A549 (cell line): ENCODE data around the gene PLA2G4F. TPM values are rescaled to one million over a fixed set of nuclear protein-coding genes. Genes with fewer than 3 reads are reported as not detected.

ENCODE experiments used
- ATAC-seq, 2 experiments: fragments of 200-7000 bp in 1 of 2; fragments of >200 bp in 1 of 2; cut with Nextera tagmentation in 1 of 2; cut with Tn5 transposase in 1 of 2; 3 replicates each; pipeline versions ENCODE4 v1.8.0 to v1.9.1; 2018 to 2020; ENCODE audit warnings: mild to moderate bottlenecking in 1 of 2, moderate library complexity in 1 of 2
- CTCF ChIA-PET: fragments of 300-600 bp; sonication (Branson Sonifier 250); formaldehyde crosslinking; extraction: SDS; loops from one replicate; lab custom pipeline; 2021; ENCODE audit warnings: antibody characterized with exemption, inconsistent platforms; lab: Yijun Ruan, JAX
- POLR2A ChIA-PET: fragments of 350-600 bp; formaldehyde crosslinking; extraction: SDS; loops from one replicate; lab custom pipeline; 2021; ENCODE audit warnings: antibody characterized with exemption, inconsistent platforms; lab: Yijun Ruan, JAX
- DNase-seq, 2 experiments: peaks; one replicate each; pipeline versions ENCODE4 v3.0.0 to v3.0.0-alpha.2; 2011 to 2016; ENCODE audit warnings: low read depth in 1 of 2, low spot score in 1 of 2
- FAIRE-seq: peaks from 2 replicates; lab custom pipeline; 2011; peaks lifted over from hg19 to GRCh38; lab: Jason Lieb, UNC
- H3K27ac ChIP-seq, 2 experiments: fragments of >200 bp; sonication (Bioruptor Twin); formaldehyde crosslinking; 3 replicates each; pipeline ENCODE4 v1.5.1; 2016 to 2017
- H3K4me1 ChIP-seq: fragments of >200 bp; sonication (Bioruptor Twin); formaldehyde crosslinking; 3 replicates; pipeline ENCODE4 v1.6.1; 2016
- H3K4me2 ChIP-seq: fragments of >200 bp; sonication (Bioruptor Twin); formaldehyde crosslinking; 3 replicates; pipeline ENCODE4 v1.6.1; 2016
- H3K4me3 ChIP-seq: fragments of >200 bp; sonication (Bioruptor Twin); formaldehyde crosslinking; 3 replicates; pipeline ENCODE4 v1.5.1; 2016
- H3K9me3 ChIP-seq: fragments of >200 bp; sonication (Bioruptor Twin); formaldehyde crosslinking; 3 replicates; pipeline ENCODE4 v1.6.1; 2016
- CBX2 ChIP-seq: fragments of 200-600 bp; sonication (generic); IDR thresholded peaks from 2 replicates; pipeline ENCODE4 v1.6.1; 2016; ENCODE audit warnings: low read depth, mild to moderate bottlenecking, borderline replicate concordance
- CHD2 ChIP-seq: fragments of 150-350 bp; IDR thresholded peaks from 2 replicates; pipeline ENCODE4 v1.6.1; 2014; ENCODE audit warnings: low read length; ENCODE audit not compliant: partially characterized antibody
- EHF ChIP-seq: fragments of 250-450 bp; sonication (Bioruptor Pico); IDR thresholded peaks from 2 replicates; pipeline ENCODE4 v1.5.0; 2020; ENCODE audit warnings: mild to moderate bottlenecking
- EHMT2 ChIP-seq: fragments of 200-600 bp; sonication (generic); IDR thresholded peaks from 2 replicates; pipeline ENCODE4 v1.6.1; 2016; ENCODE audit warnings: antibody characterized with exemption, low read depth, mild to moderate bottlenecking, moderate library complexity
- FOSB ChIP-seq: fragments of 250-450 bp; sonication (Bioruptor Pico); IDR thresholded peaks from 2 replicates; pipeline ENCODE4 v1.5.0; 2020; ENCODE audit warnings: mild to moderate bottlenecking, moderate library complexity
- HDAC2 ChIP-seq: fragments of 200-600 bp; sonication (generic); IDR thresholded peaks from 2 replicates; pipeline ENCODE4 v1.6.1; 2016
- JUNB ChIP-seq: fragments of >200 bp; sonication (Bioruptor Twin); formaldehyde crosslinking; IDR thresholded peaks from 2 replicates; pipeline ENCODE4 v1.6.1; 2016
- KDM5A ChIP-seq: fragments of 200-600 bp; sonication (generic); IDR thresholded peaks from 2 replicates; pipeline ENCODE4 v1.6.1; 2016; ENCODE audit warnings: antibody characterized with exemption, mild to moderate bottlenecking
- NFE2L2 ChIP-seq: fragments of 150-350 bp; conservative IDR thresholded peaks from 2 replicates; pipeline ENCODE4 v1.6.1; 2014; ENCODE audit warnings: low read length
- POLR2AphosphoS2 ChIP-seq: conservative IDR thresholded peaks from 2 replicates; pipeline ENCODE4 v1.6.1; 2012; ENCODE audit warnings: low read length, improper control_type of control experiment, inconsistent platforms
- RCOR1 ChIP-seq: fragments of 150-350 bp; IDR thresholded peaks from 2 replicates; pipeline ENCODE4 v1.6.1; 2014; ENCODE audit warnings: antibody characterized with exemption, low read length, low read depth
- RNF2 ChIP-seq: fragments of 200-600 bp; sonication (generic); IDR thresholded peaks from 2 replicates; pipeline ENCODE4 v1.6.1; 2016; ENCODE audit warnings: low read depth, mild to moderate bottlenecking, antibody characterized with exemption, moderate library complexity, borderline replicate concordance
- SMC3 ChIP-seq: fragments of >200 bp; sonication (Bioruptor Twin); formaldehyde crosslinking; IDR thresholded peaks from 3 replicates; pipeline ENCODE4 v1.6.1; 2018; ENCODE audit warnings: inconsistent platforms
- SREBF2 ChIP-seq: fragments of 450-650 bp; IDR thresholded peaks from 2 replicates; pipeline ENCODE4 v1.6.1; 2014; ENCODE audit warnings: mild to moderate bottlenecking, moderate library complexity
- TP53 ChIP-seq: fragments of 250-450 bp; sonication (Bioruptor Pico); IDR thresholded peaks from 2 replicates; pipeline ENCODE4 v1.5.0; 2021; ENCODE audit warnings: mild to moderate bottlenecking, moderate library complexity
- ZNF302 ChIP-seq: fragments of 250-450 bp; sonication (Bioruptor Pico); IDR thresholded peaks from 2 replicates; pipeline ENCODE4 v1.9.0; 2021; ENCODE audit warnings: inconsistent platforms, mild to moderate bottlenecking, moderate library complexity
- ZSCAN20 ChIP-seq: fragments of 250-450 bp; sonication (Bioruptor Pico); IDR thresholded peaks from 2 replicates; pipeline ENCODE4 v1.8.0; 2022; ENCODE audit warnings: mild to moderate bottlenecking, moderate library complexity
- WGBS: methylation state at CpG from one replicate; pipeline ENCODE4 v1.1.6; 2017; ENCODE audit errors: missing lambda C conversion rate; 5-methylcytosine and 5-hydroxymethylcytosine counted together
- polyA plus RNA-seq, 4 experiments: library from polyadenylated mRNA; depleted of rRNA in 3 of 4; stranded (reverse); fragments of >200 nt; fragmentation: RNase III in 1 of 4; extraction: RNeasy Plus Mini Kit Qiagen cat#74134 plus additional on column Dnase treatment in 1 of 4; gene quantifications; 2 replicates in 3 of 4; 3 replicates in 1 of 4; pipeline ENCODE4 v1.2.3, GENCODE V29; 2011 to 2017
- TF ChIP-seq, protein P1 (sequence below): fragments of >200 bp; sonication (Bioruptor Twin); formaldehyde crosslinking; IDR thresholded peaks from 3 replicates; pipeline ENCODE4 v1.6.1; 2016
- TF ChIP-seq, protein P2 (sequence below): IDR thresholded peaks from 2 replicates; pipeline ENCODE4 v1.6.1; 2012
- TF ChIP-seq, protein P3 (sequence below): IDR thresholded peaks from 2 replicates; pipeline ENCODE4 v1.6.1; 2012; ENCODE audit warnings: low read depth, borderline replicate concordance
- TF ChIP-seq, protein P4 (sequence below): fragments of >200 bp; sonication (Bioruptor Twin); formaldehyde crosslinking; IDR thresholded peaks from 3 replicates; pipeline ENCODE4 v1.5.1; 2016
- TF ChIP-seq, protein P5 (sequence below): fragments of 450-650 bp; IDR thresholded peaks from 2 replicates; pipeline ENCODE4 v1.6.1; 2014; ENCODE audit warnings: antibody characterized with exemption
- TF ChIP-seq, protein P6 (sequence below): fragments of 200-600 bp; sonication (generic); IDR thresholded peaks from 2 replicates; pipeline ENCODE4 v1.6.1; 2016; ENCODE audit warnings: antibody characterized with exemption, mild to moderate bottlenecking, moderate library complexity

Gene PLA2G4F
- polyA plus RNA-seq, 2 of the 4 experiments (the other 2 are of a cell fraction) = not detected

DNA sequence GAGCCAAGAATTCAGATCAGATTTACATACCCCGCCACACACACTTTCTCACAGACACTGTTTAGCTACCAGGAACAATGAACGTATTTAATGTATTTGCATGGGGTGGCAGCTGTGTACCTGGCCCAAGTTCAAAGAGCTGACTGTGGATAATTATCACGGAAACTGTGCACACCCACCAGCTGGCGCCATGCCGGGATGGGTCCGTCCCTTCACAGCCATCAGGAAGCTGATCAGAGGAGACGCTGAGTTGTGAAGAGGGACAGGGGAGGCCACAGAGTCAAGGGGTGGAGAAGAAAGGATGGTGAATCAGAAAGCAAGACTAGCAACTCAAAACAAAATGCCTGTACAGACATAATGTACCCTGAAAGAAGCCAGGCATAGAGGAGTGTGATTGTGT, 49.0 kb downstream of the PLA2G4F start:
- POLR2A ChIA-PET = no interaction called here
- TF ChIP-seq, protein P1, sequence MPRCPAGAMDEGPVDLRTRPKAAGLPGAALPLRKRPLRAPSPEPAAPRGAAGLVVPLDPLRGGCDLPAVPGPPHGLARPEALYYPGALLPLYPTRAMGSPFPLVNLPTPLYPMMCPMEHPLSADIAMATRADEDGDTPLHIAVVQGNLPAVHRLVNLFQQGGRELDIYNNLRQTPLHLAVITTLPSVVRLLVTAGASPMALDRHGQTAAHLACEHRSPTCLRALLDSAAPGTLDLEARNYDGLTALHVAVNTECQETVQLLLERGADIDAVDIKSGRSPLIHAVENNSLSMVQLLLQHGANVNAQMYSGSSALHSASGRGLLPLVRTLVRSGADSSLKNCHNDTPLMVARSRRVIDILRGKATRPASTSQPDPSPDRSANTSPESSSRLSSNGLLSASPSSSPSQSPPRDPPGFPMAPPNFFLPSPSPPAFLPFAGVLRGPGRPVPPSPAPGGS = no peak
- no peak for TF ChIP-seq SMC3
- TF ChIP-seq HDAC2 = no peak
- TF ChIP-seq TP53 (CRISPR knock-in tag) = no peak
- no peak for TF ChIP-seq FOSB
- no peak for TF ChIP-seq KDM5A
- TF ChIP-seq, all 56 proteins: peak for 0
- Histone ChIP-seq H3K4me3 (no peak overlapping the region), H3K4me1 (no peaks in the 10 kb centered on the region), H3K27ac (no peak overlapping the region), H3K4me2 (no peak overlapping the region), H3K9me3 (no peaks in the 10 kb centered on the region)
- 75% methylated on average over 7 of the region's 7 CpGs for WGBS
- ATAC-seq (no peak), FAIRE-seq (no peak), DNase-seq (no peak)
- CTCF ChIA-PET = interaction anchor here (0.9 to 2.0 kb wide), 2 partner anchors 13 to 17 kb away, joined by 3 to 5 read pairs; no protein-coding TSS in a partner anchor

DNA sequence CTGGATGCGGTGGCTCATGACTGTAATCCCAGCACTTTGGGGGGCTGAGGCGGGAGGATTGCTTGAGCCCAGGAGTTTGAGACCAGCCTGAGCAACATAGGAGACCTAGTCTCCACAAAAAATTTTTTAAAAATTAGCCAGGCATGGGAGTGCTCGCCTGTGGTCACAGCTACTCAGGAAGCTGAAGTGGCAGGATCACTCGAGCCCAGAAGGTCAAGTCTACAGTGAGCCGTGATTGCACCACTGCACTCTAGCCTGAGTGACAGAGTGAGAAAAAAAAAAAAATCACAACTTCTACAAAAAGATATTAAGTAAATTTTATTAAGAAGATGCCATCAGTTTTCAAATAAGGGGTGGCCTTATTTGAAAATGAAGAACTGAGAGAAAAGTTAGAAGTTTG, 50.1 kb downstream of the PLA2G4F start:
- ATAC-seq (no peak), DNase-seq (no peak), FAIRE-seq (no peak)
- Histone ChIP-seq H3K4me3 (no peak overlapping the region), H3K4me2 (no peak overlapping the region), H3K27ac (no peak overlapping the region), H3K4me1 (no peaks in the 10 kb centered on the region), H3K9me3 (no peaks in the 10 kb centered on the region)
- POLR2A ChIA-PET = no interaction called here
- CTCF ChIA-PET = interaction anchor here (0.6 to 5.1 kb wide), 2 partner anchors 22 to 27 kb away, joined by 3 to 21 read pairs; no protein-coding TSS in a partner anchor
- TF ChIP-seq SREBF2 (no peak), ZSCAN20 (no peak), RCOR1 (no peak), FOSB (no peak), CHD2 (no peak), CBX2 (no peak), POLR2AphosphoS2 (no peak), RNF2 (no peak), ZNF302 (CRISPR knock-in tag) (no peak), NFE2L2 (no peak), EHMT2 (no peak), JUNB (no peak), EHF (CRISPR knock-in tag) (no peak)
- TF ChIP-seq, protein P2, sequence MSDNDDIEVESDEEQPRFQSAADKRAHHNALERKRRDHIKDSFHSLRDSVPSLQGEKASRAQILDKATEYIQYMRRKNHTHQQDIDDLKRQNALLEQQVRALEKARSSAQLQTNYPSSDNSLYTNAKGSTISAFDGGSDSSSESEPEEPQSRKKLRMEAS = no peak
- TF ChIP-seq, protein P3, sequence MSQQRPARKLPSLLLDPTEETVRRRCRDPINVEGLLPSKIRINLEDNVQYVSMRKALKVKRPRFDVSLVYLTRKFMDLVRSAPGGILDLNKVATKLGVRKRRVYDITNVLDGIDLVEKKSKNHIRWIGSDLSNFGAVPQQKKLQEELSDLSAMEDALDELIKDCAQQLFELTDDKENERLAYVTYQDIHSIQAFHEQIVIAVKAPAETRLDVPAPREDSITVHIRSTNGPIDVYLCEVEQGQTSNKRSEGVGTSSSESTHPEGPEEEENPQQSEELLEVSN = no peak
- TF ChIP-seq, protein P4, sequence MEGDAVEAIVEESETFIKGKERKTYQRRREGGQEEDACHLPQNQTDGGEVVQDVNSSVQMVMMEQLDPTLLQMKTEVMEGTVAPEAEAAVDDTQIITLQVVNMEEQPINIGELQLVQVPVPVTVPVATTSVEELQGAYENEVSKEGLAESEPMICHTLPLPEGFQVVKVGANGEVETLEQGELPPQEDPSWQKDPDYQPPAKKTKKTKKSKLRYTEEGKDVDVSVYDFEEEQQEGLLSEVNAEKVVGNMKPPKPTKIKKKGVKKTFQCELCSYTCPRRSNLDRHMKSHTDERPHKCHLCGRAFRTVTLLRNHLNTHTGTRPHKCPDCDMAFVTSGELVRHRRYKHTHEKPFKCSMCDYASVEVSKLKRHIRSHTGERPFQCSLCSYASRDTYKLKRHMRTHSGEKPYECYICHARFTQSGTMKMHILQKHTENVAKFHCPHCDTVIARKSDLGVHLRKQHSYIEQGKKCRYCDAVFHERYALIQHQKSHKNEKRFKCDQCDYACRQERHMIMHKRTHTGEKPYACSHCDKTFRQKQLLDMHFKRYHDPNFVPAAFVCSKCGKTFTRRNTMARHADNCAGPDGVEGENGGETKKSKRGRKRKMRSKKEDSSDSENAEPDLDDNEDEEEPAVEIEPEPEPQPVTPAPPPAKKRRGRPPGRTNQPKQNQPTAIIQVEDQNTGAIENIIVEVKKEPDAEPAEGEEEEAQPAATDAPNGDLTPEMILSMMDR = no peak
- TF ChIP-seq, protein P5, sequence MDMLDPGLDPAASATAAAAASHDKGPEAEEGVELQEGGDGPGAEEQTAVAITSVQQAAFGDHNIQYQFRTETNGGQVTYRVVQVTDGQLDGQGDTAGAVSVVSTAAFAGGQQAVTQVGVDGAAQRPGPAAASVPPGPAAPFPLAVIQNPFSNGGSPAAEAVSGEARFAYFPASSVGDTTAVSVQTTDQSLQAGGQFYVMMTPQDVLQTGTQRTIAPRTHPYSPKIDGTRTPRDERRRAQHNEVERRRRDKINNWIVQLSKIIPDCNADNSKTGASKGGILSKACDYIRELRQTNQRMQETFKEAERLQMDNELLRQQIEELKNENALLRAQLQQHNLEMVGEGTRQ = no peak
- TF ChIP-seq, protein P6, sequence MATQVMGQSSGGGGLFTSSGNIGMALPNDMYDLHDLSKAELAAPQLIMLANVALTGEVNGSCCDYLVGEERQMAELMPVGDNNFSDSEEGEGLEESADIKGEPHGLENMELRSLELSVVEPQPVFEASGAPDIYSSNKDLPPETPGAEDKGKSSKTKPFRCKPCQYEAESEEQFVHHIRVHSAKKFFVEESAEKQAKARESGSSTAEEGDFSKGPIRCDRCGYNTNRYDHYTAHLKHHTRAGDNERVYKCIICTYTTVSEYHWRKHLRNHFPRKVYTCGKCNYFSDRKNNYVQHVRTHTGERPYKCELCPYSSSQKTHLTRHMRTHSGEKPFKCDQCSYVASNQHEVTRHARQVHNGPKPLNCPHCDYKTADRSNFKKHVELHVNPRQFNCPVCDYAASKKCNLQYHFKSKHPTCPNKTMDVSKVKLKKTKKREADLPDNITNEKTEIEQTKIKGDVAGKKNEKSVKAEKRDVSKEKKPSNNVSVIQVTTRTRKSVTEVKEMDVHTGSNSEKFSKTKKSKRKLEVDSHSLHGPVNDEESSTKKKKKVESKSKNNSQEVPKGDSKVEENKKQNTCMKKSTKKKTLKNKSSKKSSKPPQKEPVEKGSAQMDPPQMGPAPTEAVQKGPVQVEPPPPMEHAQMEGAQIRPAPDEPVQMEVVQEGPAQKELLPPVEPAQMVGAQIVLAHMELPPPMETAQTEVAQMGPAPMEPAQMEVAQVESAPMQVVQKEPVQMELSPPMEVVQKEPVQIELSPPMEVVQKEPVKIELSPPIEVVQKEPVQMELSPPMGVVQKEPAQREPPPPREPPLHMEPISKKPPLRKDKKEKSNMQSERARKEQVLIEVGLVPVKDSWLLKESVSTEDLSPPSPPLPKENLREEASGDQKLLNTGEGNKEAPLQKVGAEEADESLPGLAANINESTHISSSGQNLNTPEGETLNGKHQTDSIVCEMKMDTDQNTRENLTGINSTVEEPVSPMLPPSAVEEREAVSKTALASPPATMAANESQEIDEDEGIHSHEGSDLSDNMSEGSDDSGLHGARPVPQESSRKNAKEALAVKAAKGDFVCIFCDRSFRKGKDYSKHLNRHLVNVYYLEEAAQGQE = no peak
- 70% methylated on average over 5 of the region's 5 CpGs for WGBS
